T-helper 1 cell (primary cell): Measurements from ENCODE around the gene IFNK.

Experiments used
- DNase-seq, 5 donors: peaks; one replicate each; pipeline ENCODE4 v3.0.0-alpha.2; 2012 to 2020

The IFNK gene

GRCh38 chr9:27539479-27540441 is 15.7 kb downstream of the IFNK start:
- no peak for DNase-seq

DNA sequence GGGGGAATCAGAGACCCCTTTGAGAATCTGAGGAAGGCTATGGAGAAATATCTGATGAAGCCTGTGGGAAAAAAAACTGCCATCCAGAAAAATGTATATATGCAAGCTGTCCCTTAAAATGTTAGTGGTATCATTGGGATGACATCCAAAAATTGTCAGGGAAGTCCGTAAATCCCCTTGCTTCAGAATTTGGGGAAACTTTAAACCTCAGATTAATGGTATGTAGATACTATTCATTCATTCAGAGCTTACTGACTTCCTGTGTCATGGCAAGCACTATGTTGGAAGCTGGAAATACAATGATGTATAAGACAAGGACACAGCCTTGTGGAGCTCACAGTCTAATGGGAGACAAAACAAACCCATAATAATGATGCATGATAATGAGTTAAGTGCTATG is 16.4 kb downstream of the IFNK start:
- DNase-seq, result no peak

DNA sequence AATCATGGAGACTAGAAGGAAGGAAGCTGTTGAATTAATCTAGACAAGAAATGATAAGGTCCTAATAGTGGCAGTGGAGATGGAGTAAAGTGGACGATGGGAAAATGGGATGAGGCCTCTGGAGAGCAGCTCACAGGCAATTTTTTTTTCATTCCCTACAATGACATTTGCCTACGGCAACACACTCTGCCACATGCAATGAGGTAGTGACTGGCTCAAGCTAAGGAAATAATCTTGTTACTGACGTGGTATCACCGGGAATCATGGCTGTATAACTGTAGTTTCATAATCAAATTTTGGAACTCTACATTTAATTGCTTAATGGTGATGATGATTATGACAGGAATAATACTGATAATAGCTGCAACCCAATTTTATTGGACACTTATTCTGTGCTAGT is 17.6 kb downstream of the IFNK start:
- no peak for DNase-seq

GRCh38 chr9:27542508-27542907 is 18.4 kb downstream of the IFNK start:
- no peak for DNase-seq

DNA sequence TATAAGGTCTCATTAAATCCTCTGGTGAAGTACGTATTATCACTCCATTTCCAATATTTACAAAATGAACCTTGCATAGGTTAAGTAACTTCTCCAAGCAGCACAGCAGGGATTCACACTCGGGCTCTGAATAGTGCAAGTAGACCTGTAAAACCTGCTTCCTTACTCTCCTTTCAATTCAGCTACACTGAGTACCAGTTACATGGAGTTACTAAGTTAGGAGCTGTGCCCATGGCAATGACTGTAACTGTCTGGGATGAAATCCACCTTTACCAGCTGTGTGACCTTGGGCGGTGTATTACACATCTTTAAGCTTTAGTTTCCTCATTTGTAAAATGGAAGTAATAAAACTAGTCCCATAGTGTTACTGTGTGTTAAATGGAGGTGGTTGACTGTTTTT is 21.4 kb downstream of the IFNK start:
- no peak for DNase-seq

DNA sequence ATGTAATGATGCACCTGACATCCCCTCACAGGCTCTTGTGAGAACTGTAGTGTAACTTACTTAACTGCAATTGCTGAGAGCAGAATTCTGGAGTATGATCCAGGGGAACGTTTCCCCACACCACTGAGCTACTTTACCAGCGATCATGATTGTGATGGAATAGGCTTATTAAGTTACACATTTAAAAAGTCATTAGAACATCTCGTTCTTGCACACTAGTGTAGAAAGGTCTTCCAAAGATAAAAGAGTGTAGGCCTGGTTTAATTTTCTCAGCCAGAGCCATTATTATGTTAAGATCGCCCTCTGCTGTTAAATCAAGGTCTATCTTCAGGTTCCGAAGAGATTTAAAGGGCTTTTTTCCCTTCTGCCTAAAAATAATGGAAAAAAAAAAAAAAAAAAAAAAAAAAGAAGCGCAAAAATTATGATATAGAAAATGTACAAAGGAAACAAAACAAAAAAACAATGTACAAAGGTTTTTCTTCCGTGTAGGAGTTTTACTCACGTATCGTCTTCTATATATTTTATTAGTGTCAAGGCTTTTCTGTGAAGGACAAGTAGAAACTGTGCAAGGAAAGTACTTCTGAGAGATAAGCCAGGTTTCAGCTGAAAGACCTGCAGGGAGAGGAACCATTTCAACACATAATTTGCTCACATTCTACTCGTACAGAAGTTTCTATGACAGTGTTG is 24.1 kb downstream of the IFNK start:
- no peak for DNase-seq

- no peak for DNase-seq
These were observed 25.2 kb downstream of the IFNK start for GRCh38 chr9:27549196-27549755.

- DNase-seq, result no peak
These were observed 30.6 kb downstream of the IFNK start for GRCh38 chr9:27554712-27555111.

DNA sequence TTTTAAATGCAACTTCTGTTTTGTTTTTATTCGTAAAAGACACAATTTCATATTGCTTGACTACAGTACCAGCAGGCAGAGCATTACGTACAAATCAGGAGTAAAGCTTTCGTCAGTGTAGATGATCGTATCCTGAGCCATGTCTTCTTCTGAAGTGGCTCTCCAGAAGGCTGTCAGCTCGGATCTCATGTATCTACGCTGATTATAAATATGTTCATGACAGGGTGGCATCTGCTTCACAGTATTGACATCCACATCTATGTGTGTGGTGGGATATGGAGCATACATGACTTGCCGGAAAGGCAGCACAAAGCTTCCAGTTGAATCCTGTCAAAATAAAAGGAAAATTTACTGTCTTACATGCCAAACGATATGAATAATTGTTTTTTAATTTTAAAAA is 32.4 kb downstream of the IFNK start:
- DNase-seq, result no peak

DNA sequence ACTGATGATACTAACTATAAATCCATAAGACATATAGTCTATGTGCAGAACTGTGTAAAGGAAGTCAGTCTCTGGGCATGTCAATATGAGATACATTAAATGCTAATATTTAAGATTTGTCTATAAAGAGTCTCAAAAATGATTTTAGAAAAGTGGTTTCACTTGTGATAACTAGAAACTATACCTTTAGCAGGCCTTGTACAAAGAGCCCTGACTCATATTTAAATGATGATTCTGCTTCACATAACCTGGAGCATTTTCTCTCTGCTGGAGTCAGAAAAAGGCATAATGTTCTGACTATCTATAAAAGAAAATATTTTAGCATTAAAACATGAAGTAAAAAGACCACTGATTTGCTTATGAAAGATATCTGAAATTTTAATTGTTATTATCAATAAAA is 34.2 kb downstream of the IFNK start:
- DNase-seq, result no peak

GRCh38 chr9:27560457-27560856 is 36.4 kb downstream of the IFNK start:
- no peak for DNase-seq

GRCh38 chr9:27561685-27562084 is 37.6 kb downstream of the IFNK start:
- DNase-seq, result no peak

- no peak for DNase-seq
These were observed 39.8 kb downstream of the IFNK start for GRCh38 chr9:27563738-27564430.

DNA sequence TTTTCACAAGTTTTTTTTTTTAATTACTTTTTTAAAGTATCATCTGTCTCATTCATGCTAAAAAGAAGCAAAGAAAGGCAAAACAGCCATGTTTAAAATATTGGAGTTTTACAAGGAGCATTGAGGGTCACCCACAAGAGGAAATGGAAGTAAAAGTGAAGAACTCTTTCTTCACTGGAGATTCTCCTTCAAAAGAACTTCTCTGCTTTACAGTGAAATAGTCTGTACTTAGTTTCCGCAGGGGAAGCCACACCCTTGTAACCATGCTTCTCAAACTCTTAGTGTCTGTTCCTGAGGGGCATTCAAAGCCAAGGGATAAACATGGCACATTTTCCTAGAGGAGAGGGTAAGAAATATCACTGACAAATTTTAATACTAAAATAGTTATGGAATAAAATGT is 40.6 kb downstream of the IFNK start:
- DNase-seq, result no peak

- no peak for DNase-seq
These were observed 41.6 kb downstream of the IFNK start for GRCh38 chr9:27565696-27566095.

GRCh38 chr9:27566118-27566517 is 42.0 kb downstream of the IFNK start:
- DNase-seq, result no peak

DNA sequence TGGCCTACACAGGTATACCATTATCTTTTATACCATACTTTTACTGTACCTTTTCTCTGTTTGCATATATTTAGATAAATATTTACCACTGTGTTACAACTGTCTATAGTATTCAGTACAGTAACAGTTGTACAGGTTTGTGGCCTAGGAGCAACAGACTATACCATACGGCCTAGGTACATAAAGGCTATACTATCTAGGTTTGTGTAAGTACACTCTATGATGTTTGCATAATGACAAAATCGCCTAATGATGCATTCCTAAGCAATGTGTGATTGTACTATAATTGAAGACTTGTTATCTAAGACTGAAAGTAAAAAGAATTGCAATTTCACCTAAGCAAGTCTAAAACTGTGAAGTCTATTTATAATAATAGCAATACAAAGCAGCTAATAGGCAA is 45.3 kb downstream of the IFNK start:
- DNase-seq, result no peak

DNA sequence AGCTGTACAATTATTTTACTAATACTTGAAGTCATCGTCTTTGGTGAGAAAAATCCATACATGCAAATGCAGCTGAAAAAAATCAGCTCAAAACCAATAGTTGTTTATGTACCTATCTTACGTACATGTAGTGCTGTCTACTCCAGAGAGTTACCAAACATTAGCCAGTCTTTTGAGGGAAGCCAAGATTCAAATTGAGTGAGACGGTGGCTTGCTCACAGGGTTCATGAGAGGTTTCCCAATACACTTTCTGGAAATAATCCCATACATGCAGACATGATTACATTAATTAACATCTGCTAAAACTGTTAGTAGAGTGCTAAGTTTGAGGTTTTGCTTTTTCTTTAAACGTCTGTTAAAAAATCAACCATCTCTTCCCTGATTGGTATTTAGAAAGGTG is 46.9 kb downstream of the IFNK start:
- DNase-seq, result no peak

DNA sequence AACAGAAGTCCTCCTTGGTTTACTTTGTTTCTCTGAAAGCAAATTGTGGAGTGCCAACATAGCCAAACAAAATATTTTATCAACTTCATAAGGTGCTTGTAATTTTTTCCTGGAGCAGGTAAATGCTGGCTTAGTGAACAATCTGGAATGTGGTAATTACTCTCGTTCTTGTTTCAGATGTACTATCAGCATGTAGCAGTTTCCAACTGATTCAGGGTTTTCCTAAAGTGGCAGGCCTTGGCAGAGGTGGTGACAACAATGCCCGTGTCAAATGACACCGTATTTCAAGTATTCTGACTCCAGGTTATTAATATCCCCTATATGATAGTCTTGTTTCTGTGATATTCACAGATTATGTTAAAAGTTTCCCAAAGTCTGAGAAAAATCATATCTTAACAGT is 48.0 kb downstream of the IFNK start:
- no peak for DNase-seq

- DNase-seq, result peak in 1 of 5 donors; percentile 80
These were observed 48.5 kb downstream of the IFNK start for GRCh38 chr9:27572566-27572917.

- DNase-seq, result peak; percentile 64 to 87 (median 79)
These were observed 49.0 kb downstream of the IFNK start, which contains the start of gene C9orf72 for GRCh38 chr9:27572918-27573633. C9orf72 (minus strand) TSS chr9:27573481; CDS start chr9:27567120, 6,361 bp downstream.
